HepG2 (cell line): ENCODE data around the gene DYNC2LI1. TPM values are rescaled to one million over a fixed set of nuclear protein-coding genes. Genes with fewer than 3 reads are reported as not detected.

Source experiments
- ATAC-seq: fragments of 200-7000 bp; cut with Tn5 transposase; 3 replicates; pipeline ENCODE4 v1.9.1; 2020; ENCODE audit warnings: mild to moderate bottlenecking, moderate library complexity
- BruUV-seq: library from RNA; stranded (reverse); fragments of 400-500 nt; replicated peaks from 2 replicates; lab custom pipeline; 2021; lab: Mats Ljungman, UMichigan
- CTCF ChIA-PET: fragments of 300-600 bp; formaldehyde crosslinking; extraction: SDS; loops from one replicate; lab custom pipeline; 2021; ENCODE audit warnings: low total read pairs, inconsistent platforms, low intra/inter-chr PET ratio; lab: Yijun Ruan, JAX
- POLR2A ChIA-PET: fragments of 350-600 bp; sonication (Branson Sonifier 250); formaldehyde crosslinking; loops from one replicate; lab custom pipeline; 2020; ENCODE audit warnings: antibody characterized with exemption, inconsistent platforms; lab: Yijun Ruan, JAX
- DNase-seq: peaks from one replicate; pipeline ENCODE4 v3.0.0-alpha.2; 2015; ENCODE audit warnings: low spot score
- FAIRE-seq: peaks from 3 replicates; lab custom pipeline; 2011; peaks lifted over from hg19 to GRCh38; lab: Jason Lieb, UNC
- H2AFZ ChIP-seq: one replicate; pipeline ENCODE4 v1.6.1; 2011; ENCODE audit warnings: low read length, inconsistent platforms
- H3K27ac ChIP-seq: fragments of 300-600 bp; 3 replicates; pipeline ENCODE4 v1.8.0; 2011; ENCODE audit warnings: mixed run types, mild to moderate bottlenecking, mixed read lengths, low read length, inconsistent platforms; ENCODE audit not compliant: insufficient read depth; ENCODE audit errors: extremely low read length
- H3K27me3 ChIP-seq, 2 experiments: fragments of 200-600 bp in 1 of 2; 2 replicates in 1 of 2; 3 replicates in 1 of 2; pipeline versions ENCODE4 v1.6.0 to v1.8.0; 2011; ENCODE audit warnings: low read length in 2 of 2, mild to moderate bottlenecking in 2 of 2, moderate library complexity in 2 of 2, inconsistent platforms in 1 of 2; ENCODE audit not compliant: insufficient read depth in 2 of 2, control insufficient read depth in 1 of 2
- H3K36me3 ChIP-seq, 2 experiments: fragments of 200-600 bp in 1 of 2; replicated peaks in 1 of 2; 2 replicates in 1 of 2; 3 replicates in 1 of 2; pipeline versions ENCODE4 v1.5.1 to v1.8.0; 2011; ENCODE audit warnings: low read length in 2 of 2, inconsistent platforms in 1 of 2; ENCODE audit not compliant: insufficient read depth in 2 of 2, control insufficient read depth in 1 of 2
- H3K4me1 ChIP-seq: 2 replicates; pipeline ENCODE4 v1.5.1; 2012; ENCODE audit warnings: low read length, inconsistent platforms; ENCODE audit not compliant: insufficient read depth
- H3K4me2 ChIP-seq: 2 replicates; pipeline ENCODE4 v1.6.0; 2011; ENCODE audit warnings: low read depth, low read length, inconsistent platforms
- H3K4me3 ChIP-seq, 3 experiments: fragments of 200-600 bp in 1 of 3; sonication (generic), shearing (Covaris generic) in 1 of 3; replicated peaks in 1 of 3; 2 replicates each; pipeline ENCODE4 v1.5.1; 2011 to 2016; ENCODE audit warnings: low read length in 3 of 3, inconsistent platforms in 2 of 3, low read depth in 2 of 3, mild to moderate bottlenecking in 2 of 3, control low read depth in 1 of 3, mixed read lengths in 1 of 3; ENCODE audit not compliant: insufficient read depth in 1 of 3
- H3K79me2 ChIP-seq: one replicate; pipeline ENCODE4 v1.6.1; 2011; ENCODE audit warnings: low read length, inconsistent platforms; ENCODE audit not compliant: insufficient read depth
- H3K9ac ChIP-seq: 2 replicates; pipeline ENCODE4 v1.6.0; 2011; ENCODE audit warnings: mild to moderate bottlenecking, low read depth, low read length, inconsistent platforms; ENCODE audit not compliant: insufficient read depth
- H3K9me3 ChIP-seq: 2 replicates; pipeline ENCODE4 v1.5.1; 2012; ENCODE audit warnings: mild to moderate bottlenecking, low read length
- H4K20me1 ChIP-seq: 2 replicates; pipeline ENCODE4 v1.6.0; 2011; ENCODE audit warnings: inconsistent platforms, mild to moderate bottlenecking, low read length, moderate library complexity; ENCODE audit not compliant: insufficient read depth
- BORCS8-MEF2B ChIP-seq: sonication (generic); formaldehyde crosslinking; IDR thresholded peaks from 2 replicates; pipeline ENCODE4 v1.8.0; 2022; ENCODE audit warnings: mild to moderate bottlenecking, missing genetic modification reagents
- CAMTA2 ChIP-seq: sonication (generic); formaldehyde crosslinking; IDR thresholded peaks from 2 replicates; pipeline ENCODE4 v1.4.0; 2020; ENCODE audit warnings: mild to moderate bottlenecking, missing genetic modification reagents, borderline replicate concordance
- CREM ChIP-seq, 2 experiments: sonication (generic) in 1 of 2; formaldehyde crosslinking in 1 of 2; IDR thresholded peaks; 2 replicates each; pipeline versions ENCODE4 v1.4.0 to v1.6.1; 2016 to 2020; ENCODE audit warnings: antibody characterized with exemption in 1 of 2, mild to moderate bottlenecking in 1 of 2, missing genetic modification reagents in 1 of 2
- HNRNPH1 ChIP-seq: fragments of 200-400 bp; formaldehyde crosslinking; optimal IDR thresholded peaks from 2 replicates; pipeline ENCODE3; 2017; ENCODE audit warnings: mild to moderate bottlenecking, low read depth, low read length
- PTBP1 ChIP-seq: fragments of 200-400 bp; formaldehyde crosslinking; IDR thresholded peaks from 2 replicates; pipeline ENCODE4 v1.6.1; 2018; ENCODE audit warnings: low read length, low read depth; ENCODE audit not compliant: poor library complexity, severe bottlenecking
- SIX1 ChIP-seq: sonication (generic); formaldehyde crosslinking; IDR thresholded peaks from 2 replicates; pipeline ENCODE4 v1.4.0; 2020; ENCODE audit warnings: missing genetic modification reagents, borderline replicate concordance
- SP5 ChIP-seq: IDR thresholded peaks from 2 replicates; pipeline ENCODE4 v1.6.1; 2016; ENCODE audit warnings: low read depth, borderline replicate concordance
- WGBS: methylation state at CpG from one replicate; pipeline ENCODE4 v1.1.6; 2017; ENCODE audit warnings: low lambda C conversion rate; 5-methylcytosine and 5-hydroxymethylcytosine counted together
- in situ Hi-C: cut with HindIII; loops from 2 replicates; pipeline ENCODE4 v1.10.0; 2017; ENCODE audit warnings: low pct_unique_long_range_greater_than_20kb; ENCODE audit not compliant: extremely low pct_ligation_motif_present
- intact Hi-C: fragments of 100-400 bp; cut with micrococcal nuclease; formaldehyde crosslinking; loops from one replicate; pipeline ENCODE4 v1.10.0; 2022; ENCODE audit not compliant: unreplicated experiment
- polyA plus RNA-seq, 8 experiments: library from polyadenylated mRNA; depleted of rRNA in 3 of 8; stranded (reverse) in 7 of 8; unstranded in 1 of 8; fragments of >200 nt; fragmentation: Illumina TruSeq in 4 of 8; extraction: Trizol in 4 of 8; gene quantifications; 2 replicates each; pipeline versions ENCODE4 v1.2.1 to v1.2.3, GENCODE V29; 2011 to 2016; ENCODE audit warnings: low read depth in 4 of 8, missing spikeins in 1 of 8, mixed read lengths in 1 of 8; ENCODE audit not compliant: insufficient read depth in 1 of 8
- total RNA-seq, 5 experiments: library from RNA; depleted of rRNA; stranded (reverse); fragments of >200 nt; fragmentation: Illumina TruSeq; extraction: Trizol; gene quantifications; 2 replicates each; pipeline ENCODE4 v1.2.3, GENCODE V29; 2016; ENCODE audit warnings: low read depth in 1 of 5
- TF ChIP-seq, protein P1 (sequence below): sonication (generic); formaldehyde crosslinking; IDR thresholded peaks from 2 replicates; pipeline ENCODE4 v1.4.0; 2020; ENCODE audit warnings: missing genetic modification reagents
- TF ChIP-seq, protein P2 (sequence below), 2 experiments: IDR thresholded peaks; 2 replicates each; pipeline ENCODE4 v1.6.1; 2011 to 2012; ENCODE audit warnings: low read length in 2 of 2, borderline replicate concordance in 1 of 2, low read depth in 1 of 2, mild to moderate bottlenecking in 1 of 2, moderate library complexity in 1 of 2
- TF ChIP-seq, protein P3 (sequence below): sonication (generic); formaldehyde crosslinking; conservative IDR thresholded peaks from 2 replicates; pipeline ENCODE4 v1.8.0; 2022; ENCODE audit warnings: mild to moderate bottlenecking, moderate library complexity, missing genetic modification reagents
- TF ChIP-seq, protein P4 (sequence below): sonication (generic); formaldehyde crosslinking; IDR thresholded peaks from 2 replicates; pipeline ENCODE4 v1.4.0; 2020; ENCODE audit warnings: missing genetic modification reagents
- TF ChIP-seq, protein P5 (sequence below): sonication (generic); formaldehyde crosslinking; IDR thresholded peaks from 2 replicates; pipeline ENCODE4 v1.4.0; 2020; ENCODE audit warnings: missing genetic modification reagents
- TF ChIP-seq, protein P6 (sequence below): IDR thresholded peaks from 2 replicates; pipeline ENCODE4 v1.6.1; 2016; ENCODE audit warnings: missing biosample characterization, missing genetic modification reagents, low read depth

Gene DYNC2LI1
- total and polyA plus RNA-seq, 2 of the 13 experiments (the other 11 are each of a cell fraction or from before 2014, with no cell fraction given), result 16.9 to 23.2 TPM

DNA sequence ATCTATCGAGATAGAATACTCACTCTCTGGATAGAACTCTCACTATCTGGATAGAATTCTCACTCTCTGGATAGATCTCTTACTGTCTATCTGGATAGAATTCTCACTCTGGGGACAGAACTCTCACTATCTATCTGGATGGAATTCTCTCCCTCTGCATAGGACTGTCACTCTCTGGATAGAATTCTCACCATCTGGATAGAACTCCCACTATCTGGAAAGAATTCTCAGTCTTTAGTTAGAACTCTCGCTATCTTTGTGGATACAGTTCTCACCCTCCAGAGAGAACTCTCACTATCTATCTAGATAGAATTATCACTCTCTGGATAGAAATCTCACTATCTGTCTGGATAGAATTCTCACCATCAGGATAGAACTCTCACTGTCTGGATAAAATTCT, 81.5 kb downstream of the DYNC2LI1 start:
- ATAC-seq (no peak), FAIRE-seq (no peak), DNase-seq (no peak)
- Histone ChIP-seq H3K36me3 (peaks cover 8 to 9% of the 10 kb centered on the region in 2 experiments; a peak in 4 of 5 replicates), H3K9ac (no peak overlapping the region), H3K27me3 (no peaks in the 10 kb centered on the region), H3K9me3 (no peaks in the 10 kb centered on the region), H3K4me3 (no peak overlapping the region), H3K4me1 (no peaks in the 10 kb centered on the region), H3K4me2 (no peak overlapping the region), H3K79me2 (no peaks in the 10 kb centered on the region), H2AFZ (no peak overlapping the region), H3K27ac (no peak overlapping the region), H4K20me1 (no peaks in the 10 kb centered on the region)
- intact Hi-C loops (no loop called here), in situ Hi-C loops (no loop called here)
- WGBS, result 97% methylated on average over 2 of the region's 2 CpGs
- ChIA-PET POLR2A (no interaction called here), CTCF (no interaction called here)
- no TSS peak for BruUV-seq
- no peak for TF ChIP-seq SIX1 (CRISPR knock-in tag)
- TF ChIP-seq, protein P1, sequence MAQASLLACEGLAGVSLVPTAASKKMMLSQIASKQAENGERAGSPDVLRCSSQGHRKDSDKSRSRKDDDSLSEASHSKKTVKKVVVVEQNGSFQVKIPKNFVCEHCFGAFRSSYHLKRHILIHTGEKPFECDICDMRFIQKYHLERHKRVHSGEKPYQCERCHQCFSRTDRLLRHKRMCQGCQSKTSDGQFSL (CRISPR knock-in tag), result no peak
- TF ChIP-seq, protein P2, sequence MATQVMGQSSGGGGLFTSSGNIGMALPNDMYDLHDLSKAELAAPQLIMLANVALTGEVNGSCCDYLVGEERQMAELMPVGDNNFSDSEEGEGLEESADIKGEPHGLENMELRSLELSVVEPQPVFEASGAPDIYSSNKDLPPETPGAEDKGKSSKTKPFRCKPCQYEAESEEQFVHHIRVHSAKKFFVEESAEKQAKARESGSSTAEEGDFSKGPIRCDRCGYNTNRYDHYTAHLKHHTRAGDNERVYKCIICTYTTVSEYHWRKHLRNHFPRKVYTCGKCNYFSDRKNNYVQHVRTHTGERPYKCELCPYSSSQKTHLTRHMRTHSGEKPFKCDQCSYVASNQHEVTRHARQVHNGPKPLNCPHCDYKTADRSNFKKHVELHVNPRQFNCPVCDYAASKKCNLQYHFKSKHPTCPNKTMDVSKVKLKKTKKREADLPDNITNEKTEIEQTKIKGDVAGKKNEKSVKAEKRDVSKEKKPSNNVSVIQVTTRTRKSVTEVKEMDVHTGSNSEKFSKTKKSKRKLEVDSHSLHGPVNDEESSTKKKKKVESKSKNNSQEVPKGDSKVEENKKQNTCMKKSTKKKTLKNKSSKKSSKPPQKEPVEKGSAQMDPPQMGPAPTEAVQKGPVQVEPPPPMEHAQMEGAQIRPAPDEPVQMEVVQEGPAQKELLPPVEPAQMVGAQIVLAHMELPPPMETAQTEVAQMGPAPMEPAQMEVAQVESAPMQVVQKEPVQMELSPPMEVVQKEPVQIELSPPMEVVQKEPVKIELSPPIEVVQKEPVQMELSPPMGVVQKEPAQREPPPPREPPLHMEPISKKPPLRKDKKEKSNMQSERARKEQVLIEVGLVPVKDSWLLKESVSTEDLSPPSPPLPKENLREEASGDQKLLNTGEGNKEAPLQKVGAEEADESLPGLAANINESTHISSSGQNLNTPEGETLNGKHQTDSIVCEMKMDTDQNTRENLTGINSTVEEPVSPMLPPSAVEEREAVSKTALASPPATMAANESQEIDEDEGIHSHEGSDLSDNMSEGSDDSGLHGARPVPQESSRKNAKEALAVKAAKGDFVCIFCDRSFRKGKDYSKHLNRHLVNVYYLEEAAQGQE (IDR thresholded peaks at IDR 0.05; ENCODE audit: borderline replicate concordance in 1 of 2, low read depth in 1 of 2, low read length in 2 of 2), result no peak
- no peak for TF ChIP-seq HNRNPH1
- no peak for TF ChIP-seq PTBP1
- TF ChIP-seq BORCS8-MEF2B (CRISPR knock-in tag), result no peak
- TF ChIP-seq, protein P3, sequence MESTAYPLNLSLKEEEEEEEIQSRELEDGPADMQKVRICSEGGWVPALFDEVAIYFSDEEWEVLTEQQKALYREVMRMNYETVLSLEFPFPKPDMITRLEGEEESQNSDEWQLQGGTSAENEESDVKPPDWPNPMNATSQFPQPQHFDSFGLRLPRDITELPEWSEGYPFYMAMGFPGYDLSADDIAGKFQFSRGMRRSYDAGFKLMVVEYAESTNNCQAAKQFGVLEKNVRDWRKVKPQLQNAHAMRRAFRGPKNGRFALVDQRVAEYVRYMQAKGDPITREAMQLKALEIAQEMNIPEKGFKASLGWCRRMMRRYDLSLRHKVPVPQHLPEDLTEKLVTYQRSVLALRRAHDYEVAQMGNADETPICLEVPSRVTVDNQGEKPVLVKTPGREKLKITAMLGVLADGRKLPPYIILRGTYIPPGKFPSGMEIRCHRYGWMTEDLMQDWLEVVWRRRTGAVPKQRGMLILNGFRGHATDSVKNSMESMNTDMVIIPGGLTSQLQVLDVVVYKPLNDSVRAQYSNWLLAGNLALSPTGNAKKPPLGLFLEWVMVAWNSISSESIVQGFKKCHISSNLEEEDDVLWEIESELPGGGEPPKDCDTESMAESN (CRISPR knock-in tag), result no peak
- TF ChIP-seq, protein P4, sequence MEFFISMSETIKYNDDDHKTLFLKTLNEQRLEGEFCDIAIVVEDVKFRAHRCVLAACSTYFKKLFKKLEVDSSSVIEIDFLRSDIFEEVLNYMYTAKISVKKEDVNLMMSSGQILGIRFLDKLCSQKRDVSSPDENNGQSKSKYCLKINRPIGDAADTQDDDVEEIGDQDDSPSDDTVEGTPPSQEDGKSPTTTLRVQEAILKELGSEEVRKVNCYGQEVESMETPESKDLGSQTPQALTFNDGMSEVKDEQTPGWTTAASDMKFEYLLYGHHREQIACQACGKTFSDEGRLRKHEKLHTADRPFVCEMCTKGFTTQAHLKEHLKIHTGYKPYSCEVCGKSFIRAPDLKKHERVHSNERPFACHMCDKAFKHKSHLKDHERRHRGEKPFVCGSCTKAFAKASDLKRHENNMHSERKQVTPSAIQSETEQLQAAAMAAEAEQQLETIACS (CRISPR knock-in tag), result no peak
- TF ChIP-seq, protein P5, sequence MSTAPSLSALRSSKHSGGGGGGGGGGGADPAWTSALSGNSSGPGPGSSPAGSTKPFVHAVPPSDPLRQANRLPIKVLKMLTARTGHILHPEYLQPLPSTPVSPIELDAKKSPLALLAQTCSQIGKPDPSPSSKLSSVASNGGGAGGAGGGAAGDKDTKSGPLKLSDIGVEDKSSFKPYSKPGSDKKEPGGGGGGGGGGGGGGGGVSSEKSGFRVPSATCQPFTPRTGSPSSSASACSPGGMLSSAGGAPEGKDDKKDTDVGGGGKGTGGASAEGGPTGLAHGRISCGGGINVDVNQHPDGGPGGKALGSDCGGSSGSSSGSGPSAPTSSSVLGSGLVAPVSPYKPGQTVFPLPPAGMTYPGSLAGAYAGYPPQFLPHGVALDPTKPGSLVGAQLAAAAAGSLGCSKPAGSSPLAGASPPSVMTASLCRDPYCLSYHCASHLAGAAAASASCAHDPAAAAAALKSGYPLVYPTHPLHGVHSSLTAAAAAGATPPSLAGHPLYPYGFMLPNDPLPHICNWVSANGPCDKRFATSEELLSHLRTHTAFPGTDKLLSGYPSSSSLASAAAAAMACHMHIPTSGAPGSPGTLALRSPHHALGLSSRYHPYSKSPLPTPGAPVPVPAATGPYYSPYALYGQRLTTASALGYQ (CRISPR knock-in tag), result no peak
- no peak for TF ChIP-seq CREM (IDR thresholded peaks at IDR 0.05)
- TF ChIP-seq CREM (CRISPR knock-in tag; IDR thresholded peaks at IDR 0.05), result no peak
- no peak for TF ChIP-seq CAMTA2 (CRISPR knock-in tag)
- no peak for TF ChIP-seq SP5 (CRISPR knock-in tag)
- TF ChIP-seq, protein P6, sequence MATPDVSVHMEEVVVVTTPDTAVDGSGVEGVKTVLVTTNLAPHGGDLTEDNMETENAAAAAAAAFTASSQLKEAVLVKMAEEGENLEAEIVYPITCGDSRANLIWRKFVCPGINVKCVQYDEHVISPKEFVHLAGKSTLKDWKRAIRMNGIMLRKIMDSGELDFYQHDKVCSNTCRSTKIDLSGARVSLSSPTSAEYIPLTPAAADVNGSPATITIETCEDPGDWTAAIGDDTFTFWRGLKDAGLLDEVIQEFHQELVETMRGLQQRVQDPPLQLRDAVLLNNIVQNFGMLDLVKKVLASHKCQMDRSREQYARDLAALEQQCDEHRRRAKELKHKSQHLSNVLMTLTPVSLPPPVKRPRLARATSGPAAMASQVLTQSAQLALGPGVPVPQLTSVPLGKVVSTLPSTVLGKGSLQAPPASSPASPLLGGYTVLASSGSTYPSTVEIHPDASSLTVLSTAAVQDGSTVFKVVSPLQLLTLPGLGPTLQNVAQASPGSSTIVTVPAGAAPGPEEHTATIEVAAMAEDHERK (CRISPR knock-in tag), result no peak
